ENCODE data around the gene EPHA7. TPM values are rescaled to one million over a fixed set of nuclear protein-coding genes. Genes with fewer than 3 reads are reported as not detected.

The EPHA7 gene
- total RNA-seq, 1 experiment from 2014 or later = 9.5 TPM

DNA sequence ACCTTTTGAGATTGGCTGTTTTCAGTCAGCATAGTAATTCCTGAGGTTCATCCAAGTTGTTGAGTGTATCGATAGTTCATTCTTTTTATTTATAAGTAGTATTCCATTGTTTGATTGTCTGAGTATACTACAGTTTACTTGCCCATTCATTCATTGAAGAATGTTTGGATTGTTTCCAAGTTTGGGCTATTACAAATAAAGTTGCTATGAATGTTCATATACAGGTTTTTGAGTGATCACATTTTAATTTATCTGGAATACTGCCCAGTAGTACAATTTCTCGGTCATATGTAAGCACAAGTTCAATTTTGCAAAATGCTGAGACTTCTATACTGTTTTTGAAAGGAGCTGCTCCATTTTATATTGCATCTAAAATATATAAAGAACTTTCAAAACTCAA lies 14.2 kb upstream of the EPHA7 start:
- Histone ChIP-seq H3K4me2 (ENCODE audit: insufficient read depth, insufficient read length, low read length) (no peak overlapping the region), H4K20me1 (ENCODE audit: control insufficient read depth, insufficient read depth, insufficient read length) (no peaks in the 10 kb centered on the region), H3K14ac (ENCODE audit: insufficient read depth, low read length) (no peak overlapping the region), H4K5ac (ENCODE audit: insufficient read length, low read depth, low read length) (no peak overlapping the region), H2BK20ac (ENCODE audit: low read depth, low read length, poor library complexity, severe bottlenecking) (no peak overlapping the region), H3K27ac (ENCODE audit: insufficient read length, low read depth, low read length) (no peak overlapping the region), H2BK12ac (ENCODE audit: insufficient read length, low read depth, low read length) (no peak overlapping the region), H3K23me2 (ENCODE audit: insufficient read length, low read depth, low read length, poor library complexity, severe bottlenecking) (no peaks in the 10 kb centered on the region), H2AFZ (ENCODE audit: low read length) (no peak overlapping the region), H3K4ac (ENCODE audit: low read depth, low read length) (no peak overlapping the region), H4K8ac (replicated peaks; ENCODE audit: insufficient read length, low read depth, low read length) (no peak overlapping the region), H2AK5ac (ENCODE audit: insufficient read length, low read length) (no peak overlapping the region), H3K9me3 (ENCODE audit: control insufficient read depth, low read depth, low read length) (no peaks in the 10 kb centered on the region), H3K4me1 (ENCODE audit: insufficient read depth, low read length) (no peaks in the 10 kb centered on the region), H4K91ac (ENCODE audit: insufficient read length, low read depth, low read length) (no peak overlapping the region), H3K18ac (ENCODE audit: insufficient read length, low read depth, low read length) (no peak overlapping the region), H2BK15ac (ENCODE audit: low read depth, low read length) (no peak overlapping the region), H3K79me2 (ENCODE audit: insufficient read depth, low read length) (no peaks in the 10 kb centered on the region), H3K27me3 (ENCODE audit: insufficient read depth, low read length) (no peaks in the 10 kb centered on the region), H3K56ac (ENCODE audit: insufficient read length, low read depth, low read length) (no peak overlapping the region), H2BK5ac (ENCODE audit: insufficient read length, low read length) (no peak overlapping the region), H2BK120ac (ENCODE audit: low read depth, low read length, poor library complexity, severe bottlenecking) (no peak overlapping the region), H3K79me1 (ENCODE audit: insufficient read depth, low read depth, low read length, poor library complexity, severe bottlenecking) (no peaks in the 10 kb centered on the region), H3K9ac (ENCODE audit: extremely low read depth, insufficient read length, low read length) (no peak overlapping the region), H3T11ph (ENCODE audit: low read length) (no peak overlapping the region), H3K23ac (ENCODE audit: insufficient read length, low read depth, low read length) (no peak overlapping the region)
- Mint-ChIP-seq H3K36me3 (ENCODE audit: insufficient read depth in 1 of 3, low read depth in 3 of 3) (no peaks in the 10 kb centered on the region; a peak in 1 of 7 replicates), H3K9me3 (no peaks in the 10 kb centered on the region; a peak in 1 of 5 replicates), H3K4me1 (no peaks in the 10 kb centered on the region), H3K4me3 (no peak overlapping the region), H3K27ac (no peak overlapping the region), H3K27me3 (ENCODE audit: low read depth) (no peaks in the 10 kb centered on the region)
- WGBS (ENCODE audit: extremely low coverage, insufficient read length, low lambda C conversion rate) = no CpG with 5 or more reads among the region's 2 CpGs
- no peak for DNase-seq
- TF ChIP-seq, protein P1, sequence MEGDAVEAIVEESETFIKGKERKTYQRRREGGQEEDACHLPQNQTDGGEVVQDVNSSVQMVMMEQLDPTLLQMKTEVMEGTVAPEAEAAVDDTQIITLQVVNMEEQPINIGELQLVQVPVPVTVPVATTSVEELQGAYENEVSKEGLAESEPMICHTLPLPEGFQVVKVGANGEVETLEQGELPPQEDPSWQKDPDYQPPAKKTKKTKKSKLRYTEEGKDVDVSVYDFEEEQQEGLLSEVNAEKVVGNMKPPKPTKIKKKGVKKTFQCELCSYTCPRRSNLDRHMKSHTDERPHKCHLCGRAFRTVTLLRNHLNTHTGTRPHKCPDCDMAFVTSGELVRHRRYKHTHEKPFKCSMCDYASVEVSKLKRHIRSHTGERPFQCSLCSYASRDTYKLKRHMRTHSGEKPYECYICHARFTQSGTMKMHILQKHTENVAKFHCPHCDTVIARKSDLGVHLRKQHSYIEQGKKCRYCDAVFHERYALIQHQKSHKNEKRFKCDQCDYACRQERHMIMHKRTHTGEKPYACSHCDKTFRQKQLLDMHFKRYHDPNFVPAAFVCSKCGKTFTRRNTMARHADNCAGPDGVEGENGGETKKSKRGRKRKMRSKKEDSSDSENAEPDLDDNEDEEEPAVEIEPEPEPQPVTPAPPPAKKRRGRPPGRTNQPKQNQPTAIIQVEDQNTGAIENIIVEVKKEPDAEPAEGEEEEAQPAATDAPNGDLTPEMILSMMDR (conservative IDR thresholded peaks at IDR 0.05) = no peak

Measured in H9 (cell line).